Neural cell (in vitro differentiated cells): Measurements from ENCODE around the gene PMS2. TPM values are rescaled to one million over a fixed set of nuclear protein-coding genes. Genes with fewer than 3 reads are reported as not detected.

ENCODE experiments used
- H2AFZ ChIP-seq: fragments of 200-600, 300-800 bp; sonication (generic), shearing (Covaris generic); 2 replicates; pipeline ENCODE4 v1.6.0; 2014; ENCODE audit warnings: low read depth, mild to moderate bottlenecking, antibody characterized with exemption, low read length, moderate library complexity
- H3F3A ChIP-seq: fragments of 200-600 bp; shearing (Covaris generic); 2 replicates; pipeline ENCODE4 v1.6.1; 2016; ENCODE audit warnings: mild to moderate bottlenecking, moderate library complexity, mixed read lengths, antibody characterized with exemption, low read length; ENCODE audit not compliant: insufficient read depth, poor library complexity, severe bottlenecking
- H3K27ac ChIP-seq: fragments of 200-600, 300-800 bp; sonication (generic), shearing (Covaris generic); 2 replicates; pipeline ENCODE4 v1.5.1; 2014; ENCODE audit warnings: mild to moderate bottlenecking, low read length, moderate library complexity
- H3K27me3 ChIP-seq: fragments of 300-800, 200-600 bp; sonication (generic), shearing (Covaris generic); 2 replicates; pipeline ENCODE4 v1.6.0; 2014; ENCODE audit warnings: mild to moderate bottlenecking, low read depth, low read length, moderate library complexity; ENCODE audit not compliant: insufficient read depth
- H3K36me3 ChIP-seq: fragments of 300-800, 200-600 bp; sonication (generic), shearing (Covaris generic); 2 replicates; pipeline ENCODE4 v1.5.1; 2014; ENCODE audit warnings: mild to moderate bottlenecking, antibody characterized with exemption, low read length, moderate library complexity; ENCODE audit not compliant: insufficient read depth
- H3K4me2 ChIP-seq: fragments of 300-800, 200-600 bp; sonication (generic), shearing (Covaris generic); 2 replicates; pipeline ENCODE4 v1.6.0; 2014; ENCODE audit warnings: mild to moderate bottlenecking, low read length
- H3K4me3 ChIP-seq: fragments of 300-800, 200-600 bp; sonication (generic), shearing (Covaris generic); 2 replicates; pipeline ENCODE4 v1.5.1; 2014; ENCODE audit warnings: mild to moderate bottlenecking, low read length, moderate library complexity
- H3K79me2 ChIP-seq: fragments of 200-600 bp; shearing (Covaris generic); replicated peaks from 2 replicates; pipeline ENCODE4 v1.6.0; 2014; ENCODE audit warnings: mild to moderate bottlenecking, low read length, moderate library complexity; ENCODE audit not compliant: insufficient read depth
- H3K9ac ChIP-seq: fragments of 300-800, 200-600 bp; sonication (generic), shearing (Covaris generic); 2 replicates; pipeline ENCODE4 v1.6.1; 2016; ENCODE audit warnings: mild to moderate bottlenecking, low read length, mixed read lengths
- H3K9me2 ChIP-seq: fragments of 200-600 bp; shearing (Covaris generic); 2 replicates; pipeline ENCODE4 v1.6.1; 2016; ENCODE audit warnings: mild to moderate bottlenecking, low read length, mixed read lengths; ENCODE audit not compliant: insufficient read depth
- H3K9me3 ChIP-seq: fragments of 200-600, 300-800 bp; sonication (generic), shearing (Covaris generic); 2 replicates; pipeline ENCODE4 v1.6.1; 2016; ENCODE audit warnings: mild to moderate bottlenecking, mixed run types, low read length, moderate library complexity, mixed read lengths
- H4K20me1 ChIP-seq: fragments of 200-600 bp; shearing (Covaris generic); 2 replicates; pipeline ENCODE4 v1.6.1; 2016; ENCODE audit warnings: mild to moderate bottlenecking, mixed run types; ENCODE audit not compliant: insufficient read depth
- EP300 ChIP-seq: fragments of 450-650 bp; conservative IDR thresholded peaks from 2 replicates; pipeline ENCODE4 v1.6.1; 2014; ENCODE audit warnings: antibody characterized with exemption, mild to moderate bottlenecking, moderate library complexity; ENCODE audit not compliant: poor library complexity, severe bottlenecking
- EZH2 ChIP-seq: fragments of 200-600, 300-800 bp; shearing (Covaris generic), sonication (generic); IDR thresholded peaks from 2 replicates; pipeline ENCODE4 v1.6.1; 2014; ENCODE audit warnings: antibody characterized with exemption, low read length, borderline replicate concordance, mild to moderate bottlenecking; ENCODE audit not compliant: insufficient read depth, poor library complexity, severe bottlenecking
- MXI1 ChIP-seq: fragments of 450-650 bp; conservative IDR thresholded peaks from 2 replicates; pipeline ENCODE4 v1.6.1; 2014; ENCODE audit warnings: antibody characterized with exemption, mild to moderate bottlenecking; ENCODE audit not compliant: poor library complexity, severe bottlenecking
- POLR2AphosphoS5 ChIP-seq: IDR thresholded peaks from 2 replicates; pipeline ENCODE4 v1.6.1; 2012
- RAD21 ChIP-seq: fragments of 450-650 bp; conservative IDR thresholded peaks from 2 replicates; pipeline ENCODE4 v1.6.1; 2014; ENCODE audit warnings: antibody characterized with exemption, mild to moderate bottlenecking, moderate library complexity
- REST ChIP-seq: IDR thresholded peaks from 2 replicates; pipeline ENCODE4 v1.6.1; 2012; ENCODE audit warnings: borderline replicate concordance
- SMC3 ChIP-seq: fragments of 450-650 bp; conservative IDR thresholded peaks from 2 replicates; pipeline ENCODE4 v1.6.1; 2014; ENCODE audit warnings: antibody characterized with exemption, mild to moderate bottlenecking, moderate library complexity; ENCODE audit not compliant: poor library complexity
- TAF1 ChIP-seq: IDR thresholded peaks from 2 replicates; pipeline ENCODE4 v1.6.1; 2012; ENCODE audit warnings: low read depth
- polyA plus RNA-seq: library from polyadenylated mRNA; depleted of rRNA; stranded (reverse); fragments of >200 nt; gene quantifications from 2 replicates; pipeline ENCODE4 v1.2.3, GENCODE V29; 2014
- TF ChIP-seq, protein P1 (sequence below): fragments of 450-650 bp; IDR thresholded peaks from 2 replicates; pipeline ENCODE4 v1.5.1; 2014; ENCODE audit warnings: antibody characterized with exemption, mild to moderate bottlenecking, moderate library complexity; ENCODE audit not compliant: poor library complexity, severe bottlenecking

Gene PMS2
- polyA plus RNA-seq, 1 donor from 2014 or later = 17.4 TPM

- no peak overlapping the region for H3K4me3 ChIP-seq
- no peak overlapping the region for H3K4me2 ChIP-seq
- TF ChIP-seq POLR2AphosphoS5 (no peak), TAF1 (no peak), REST (no peak)
- H3K9me3 ChIP-seq = no peaks in the 10 kb centered on the region
- no peaks in the 10 kb centered on the region for H3F3A ChIP-seq
- no peak overlapping the region for H2AFZ ChIP-seq
- no peak overlapping the region for H3K27ac ChIP-seq
- no peak overlapping the region for H3K9ac ChIP-seq
- H3K79me2 ChIP-seq = no peaks in the 10 kb centered on the region
- peaks cover 10% of the 10 kb centered on the region for H3K36me3 ChIP-seq
- H3K27me3 ChIP-seq = no peaks in the 10 kb centered on the region
- H4K20me1 ChIP-seq = no peaks in the 10 kb centered on the region
- H3K9me2 ChIP-seq = no peaks in the 10 kb centered on the region
These were observed 13.9 kb upstream of the PMS2 start for GRCh38 chr7:6022707-6023106.

GRCh38 chr7:6020371-6021286 lies 11.8 kb upstream of the PMS2 start:
- no peak overlapping the region for H3K4me3 ChIP-seq
- no peak for TF ChIP-seq SMC3
- TF ChIP-seq MXI1 = no peak
- no peak for TF ChIP-seq EP300
- TF ChIP-seq EZH2 = no peak
- no peak for TF ChIP-seq REST
- TF ChIP-seq POLR2AphosphoS5 = no peak
- TF ChIP-seq RAD21 = no peak
- TF ChIP-seq, protein P1, sequence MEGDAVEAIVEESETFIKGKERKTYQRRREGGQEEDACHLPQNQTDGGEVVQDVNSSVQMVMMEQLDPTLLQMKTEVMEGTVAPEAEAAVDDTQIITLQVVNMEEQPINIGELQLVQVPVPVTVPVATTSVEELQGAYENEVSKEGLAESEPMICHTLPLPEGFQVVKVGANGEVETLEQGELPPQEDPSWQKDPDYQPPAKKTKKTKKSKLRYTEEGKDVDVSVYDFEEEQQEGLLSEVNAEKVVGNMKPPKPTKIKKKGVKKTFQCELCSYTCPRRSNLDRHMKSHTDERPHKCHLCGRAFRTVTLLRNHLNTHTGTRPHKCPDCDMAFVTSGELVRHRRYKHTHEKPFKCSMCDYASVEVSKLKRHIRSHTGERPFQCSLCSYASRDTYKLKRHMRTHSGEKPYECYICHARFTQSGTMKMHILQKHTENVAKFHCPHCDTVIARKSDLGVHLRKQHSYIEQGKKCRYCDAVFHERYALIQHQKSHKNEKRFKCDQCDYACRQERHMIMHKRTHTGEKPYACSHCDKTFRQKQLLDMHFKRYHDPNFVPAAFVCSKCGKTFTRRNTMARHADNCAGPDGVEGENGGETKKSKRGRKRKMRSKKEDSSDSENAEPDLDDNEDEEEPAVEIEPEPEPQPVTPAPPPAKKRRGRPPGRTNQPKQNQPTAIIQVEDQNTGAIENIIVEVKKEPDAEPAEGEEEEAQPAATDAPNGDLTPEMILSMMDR = no peak
- TF ChIP-seq TAF1 = no peak
- peaks cover 10% of the 10 kb centered on the region for H3K36me3 ChIP-seq
- H3K27me3 ChIP-seq = no peaks in the 10 kb centered on the region
- H3K9me2 ChIP-seq = no peaks in the 10 kb centered on the region
- no peaks in the 10 kb centered on the region for H3K79me2 ChIP-seq
- no peaks in the 10 kb centered on the region for H3K9me3 ChIP-seq
- no peaks in the 10 kb centered on the region for H4K20me1 ChIP-seq
- no peaks in the 10 kb centered on the region for H3F3A ChIP-seq
- no peak overlapping the region for H3K27ac ChIP-seq
- no peak overlapping the region for H2AFZ ChIP-seq
- no peak overlapping the region for H3K4me2 ChIP-seq
- no peak overlapping the region for H3K9ac ChIP-seq
